OCI-M2 (cell line): ENCODE measurements around the gene PARM1.

Source experiments
- DNase-seq: peaks from one replicate; lab custom pipeline; 2025; ENCODE audit not compliant: unreplicated experiment; lab: John Stamatoyannopoulos, UW

PARM1 gene

GRCh38 chr4:75069493-75070074 is 136.7 kb downstream of the PARM1 start:
- no peak for DNase-seq

- no peak for DNase-seq
Measured at GRCh38 chr4:75071317-75071716, 138.4 kb downstream of the PARM1 start.

- no peak for DNase-seq
Measured at GRCh38 chr4:75080888-75081287, 148.0 kb downstream of the PARM1 start.

GRCh38 chr4:75081561-75081960 is 148.6 kb downstream of the PARM1 start:
- no peak for DNase-seq

GRCh38 chr4:75087416-75087815 is 154.5 kb downstream of the PARM1 start:
- DNase-seq = no peak

GRCh38 chr4:75087865-75088264 is 154.9 kb downstream of the PARM1 start:
- no peak for DNase-seq

GRCh38 chr4:75089206-75089605 is 156.3 kb downstream of the PARM1 start:
- DNase-seq = no peak

GRCh38 chr4:75099321-75099720 is 166.4 kb downstream of the PARM1 start:
- DNase-seq = no peak
